IMR-90 (cell line): ENCODE measurements around the gene TTC21A. TPM values are rescaled to one million over a fixed set of nuclear protein-coding genes. Genes with fewer than 3 reads are reported as not detected.

ENCODE experiments used
- ATAC-seq: fragments of 200-7000 bp; cut with Tn5 transposase; 2 replicates; pipeline ENCODE4 v1.9.1; 2020; ENCODE audit warnings: low read depth, mild to moderate bottlenecking, moderate library complexity
- BruUV-seq: library from RNA; stranded (reverse); fragments of 400-500 nt; replicated peaks from 2 replicates; lab custom pipeline; 2021; lab: Mats Ljungman, UMichigan
- CTCF ChIA-PET: fragments of 300-600 bp; formaldehyde crosslinking; extraction: SDS; loops from one replicate; lab custom pipeline; 2021; ENCODE audit warnings: antibody characterized with exemption; lab: Yijun Ruan, JAX
- POLR2A ChIA-PET: fragments of 300-600 bp; sonication (Branson Sonifier 250); formaldehyde crosslinking; loops from one replicate; lab custom pipeline; 2022; ENCODE audit warnings: antibody characterized with exemption; ENCODE audit not compliant: unreplicated experiment; lab: Charles Lee
- DNase-seq: peaks from one replicate; pipeline ENCODE4 v3.0.0; 2013
- H2AFZ ChIP-seq: replicated peaks from 2 replicates; pipeline ENCODE3; 2013; ENCODE audit warnings: low read length, mild to moderate bottlenecking; ENCODE audit not compliant: poor library complexity
- H2AK5ac ChIP-seq: 2 replicates; pipeline ENCODE4 v1.6.1; 2013; ENCODE audit warnings: low read depth, low read length, inconsistent platforms
- H2AK9ac ChIP-seq: replicated peaks from 2 replicates; pipeline ENCODE3; 2013; ENCODE audit warnings: mild to moderate bottlenecking, low read depth, low read length, moderate library complexity; ENCODE audit not compliant: poor library complexity
- H2BK120ac ChIP-seq: 2 replicates; pipeline ENCODE4 v1.6.1; 2013; ENCODE audit warnings: low read depth, low read length, inconsistent platforms
- H2BK15ac ChIP-seq: 3 replicates; pipeline ENCODE4 v1.6.1; 2013; ENCODE audit warnings: low read depth, low read length, inconsistent platforms
- H2BK20ac ChIP-seq: 2 replicates; pipeline ENCODE4 v1.6.1; 2013; ENCODE audit warnings: low read depth, mild to moderate bottlenecking, inconsistent platforms, low read length, moderate library complexity
- H2BK5ac ChIP-seq: 2 replicates; pipeline ENCODE4 v1.6.1; 2013; ENCODE audit warnings: mild to moderate bottlenecking, low read depth, low read length, inconsistent platforms; ENCODE audit not compliant: poor library complexity, severe bottlenecking
- H3K14ac ChIP-seq: replicated peaks from 2 replicates; pipeline ENCODE4 v1.6.1; 2013; ENCODE audit warnings: low read depth, low read length, inconsistent platforms
- H3K18ac ChIP-seq: 2 replicates; pipeline ENCODE4 v1.6.1; 2013; ENCODE audit warnings: low read depth, low read length, control low read depth
- H3K23ac ChIP-seq: 2 replicates; pipeline ENCODE4 v1.6.1; 2013; ENCODE audit warnings: low read depth, low read length, inconsistent platforms
- H3K27ac ChIP-seq: 2 replicates; pipeline ENCODE4 v1.5.1; 2013; ENCODE audit warnings: mild to moderate bottlenecking, control low read depth, low read length; ENCODE audit not compliant: insufficient read depth
- H3K27me3 ChIP-seq: 2 replicates; pipeline ENCODE4 v1.6.1; 2013; ENCODE audit warnings: low read length; ENCODE audit not compliant: control insufficient read depth, insufficient read depth
- H3K36me3 ChIP-seq: 2 replicates; pipeline ENCODE4 v1.6.1; 2013; ENCODE audit warnings: low read length, mixed read lengths; ENCODE audit not compliant: control insufficient read depth, insufficient read depth
- H3K4ac ChIP-seq: 2 replicates; pipeline ENCODE4 v1.6.1; 2013; ENCODE audit warnings: low read depth, low read length, inconsistent platforms
- H3K4me1 ChIP-seq: 2 replicates; pipeline ENCODE4 v1.6.1; 2013; ENCODE audit warnings: low read length, mixed read lengths; ENCODE audit not compliant: control insufficient read depth, insufficient read depth
- H3K4me2 ChIP-seq: 2 replicates; pipeline ENCODE4 v1.6.1; 2013; ENCODE audit warnings: low read depth, mild to moderate bottlenecking, control low read depth, low read length, moderate library complexity
- H3K4me3 ChIP-seq: 2 replicates; pipeline ENCODE4 v1.5.1; 2013; ENCODE audit warnings: low read depth, mild to moderate bottlenecking, control low read depth, low read length, moderate library complexity; ENCODE audit not compliant: insufficient read depth
- H3K56ac ChIP-seq: 2 replicates; pipeline ENCODE4 v1.6.1; 2013; ENCODE audit warnings: low read length, inconsistent platforms; ENCODE audit not compliant: insufficient read depth; ENCODE audit errors: extremely low read depth
- H3K79me1 ChIP-seq, 2 experiments: 2 replicates each; pipeline ENCODE4 v1.6.1; 2013; ENCODE audit warnings: low read length in 2 of 2, inconsistent platforms in 1 of 2, low read depth in 1 of 2
- H3K9ac ChIP-seq: 2 replicates; pipeline ENCODE4 v1.6.1; 2013; ENCODE audit warnings: low read depth, low read length, control low read depth
- H3K9me1 ChIP-seq: 2 replicates; pipeline ENCODE4 v1.6.1; 2013; ENCODE audit warnings: low read length, inconsistent platforms; ENCODE audit not compliant: insufficient read depth
- H3K9me3 ChIP-seq: 2 replicates; pipeline ENCODE4 v1.6.1; 2013; ENCODE audit warnings: low read length; ENCODE audit not compliant: control insufficient read depth, insufficient read depth
- H4K20me1 ChIP-seq: 2 replicates; pipeline ENCODE4 v1.6.1; 2013; ENCODE audit warnings: low read length, inconsistent platforms; ENCODE audit not compliant: insufficient read depth
- H4K5ac ChIP-seq: 2 replicates; pipeline ENCODE4 v1.6.1; 2013; ENCODE audit warnings: mild to moderate bottlenecking, low read depth, low read length, control low read depth
- H4K8ac ChIP-seq, 2 experiments: 2 replicates each; pipeline ENCODE4 v1.6.1; 2013; ENCODE audit warnings: low read depth in 2 of 2, low read length in 2 of 2, control low read depth in 1 of 2, inconsistent platforms in 1 of 2
- H4K91ac ChIP-seq: 2 replicates; pipeline ENCODE4 v1.6.1; 2013; ENCODE audit warnings: low read depth, low read length, inconsistent platforms; ENCODE audit not compliant: insufficient read depth
- CHD1 ChIP-seq: IDR thresholded peaks from 2 replicates; pipeline ENCODE4 v1.6.1; 2012; ENCODE audit warnings: low read depth, low read length, improper control_type of control experiment
- FOS ChIP-seq: fragments of 150-350 bp; IDR thresholded peaks from 2 replicates; pipeline ENCODE4 v1.6.1; 2016; ENCODE audit warnings: low read depth, low read length
- MAFK ChIP-seq: IDR thresholded peaks from 2 replicates; pipeline ENCODE4 v1.6.1; 2012; ENCODE audit warnings: low read depth, low read length, improper control_type of control experiment
- MAZ ChIP-seq: IDR thresholded peaks from 2 replicates; pipeline ENCODE4 v1.6.1; 2012; ENCODE audit warnings: low read depth, mild to moderate bottlenecking, low read length, improper control_type of control experiment, moderate library complexity, borderline replicate concordance
- MXI1 ChIP-seq: IDR thresholded peaks from 2 replicates; pipeline ENCODE4 v1.6.1; 2012; ENCODE audit warnings: low read depth, mild to moderate bottlenecking, low read length, moderate library complexity, borderline replicate concordance
- NFE2L2 ChIP-seq: fragments of 150-350 bp; IDR thresholded peaks from 2 replicates; pipeline ENCODE4 v1.6.1; 2016; ENCODE audit warnings: low read depth, mild to moderate bottlenecking, low read length
- RFX5 ChIP-seq: IDR thresholded peaks from 2 replicates; pipeline ENCODE4 v1.8.0; 2012; ENCODE audit warnings: low read depth, mild to moderate bottlenecking, low read length, moderate library complexity
- SMC3 ChIP-seq: fragments of 150-350 bp; IDR thresholded peaks from 2 replicates; pipeline ENCODE4 v1.6.1; 2016; ENCODE audit warnings: low read depth, mild to moderate bottlenecking, antibody characterized with exemption, low read length, moderate library complexity
- WGBS, 2 experiments: methylation state at CpG; one replicate each; pipeline versions ENCODE4 v1.1.5 to v1.1.7; 2013; ENCODE audit warnings: missing lambda C conversion rate in 2 of 2; ENCODE audit not compliant: insufficient read length in 1 of 2; ENCODE audit errors: extremely low coverage in 2 of 2; 5-methylcytosine and 5-hydroxymethylcytosine counted together
- dilution Hi-C: fragments of 300-500 bp; cut with HindIII; formaldehyde crosslinking; loops from one replicate; pipeline ENCODE4 v1.14.3; 2018; ENCODE audit warnings: low sequenced_read_pairs; ENCODE audit not compliant: unreplicated experiment
- in situ Hi-C: fragments of 300-500 bp; cut with MboI; formaldehyde crosslinking; loops from 3 replicates; pipeline ENCODE4 v1.14.3; 2019; ENCODE audit warnings: low sequenced_read_pairs, inconsistent platforms, mixed read lengths
- intact Hi-C: fragments of 100-400 bp; cut with micrococcal nuclease; formaldehyde crosslinking; loops from 2 replicates; pipeline ENCODE4 v1.10.0; 2022
- polyA plus RNA-seq, 3 experiments: library from polyadenylated mRNA; depleted of rRNA; stranded (reverse); fragments of >200 nt; gene quantifications; 2 replicates each; pipeline ENCODE4 v1.2.3, GENCODE V29; 2012; ENCODE audit warnings: low replicate concordance in 1 of 3
- total RNA-seq: library from RNA; depleted of rRNA; stranded (reverse); fragments of >200 nt; gene quantifications from 2 replicates; pipeline ENCODE4 v1.2.3, GENCODE V29; 2012
- TF ChIP-seq, protein P1 (sequence below): fragments of 150-350 bp; IDR thresholded peaks from 2 replicates; pipeline ENCODE4 v1.6.1; 2016; ENCODE audit warnings: low read depth, mild to moderate bottlenecking, low read length, moderate library complexity, borderline replicate concordance
- TF ChIP-seq, protein P2 (sequence below): fragments of 150-350 bp; IDR thresholded peaks from 2 replicates; pipeline ENCODE4 v1.6.1; 2017; ENCODE audit warnings: mild to moderate bottlenecking, antibody characterized with exemption, low read length, low read depth

TTC21A gene
- total and polyA plus RNA-seq, 2 of the 4 experiments (the other 2 are of a cell fraction): 0.90 to 1.8 TPM

DNA sequence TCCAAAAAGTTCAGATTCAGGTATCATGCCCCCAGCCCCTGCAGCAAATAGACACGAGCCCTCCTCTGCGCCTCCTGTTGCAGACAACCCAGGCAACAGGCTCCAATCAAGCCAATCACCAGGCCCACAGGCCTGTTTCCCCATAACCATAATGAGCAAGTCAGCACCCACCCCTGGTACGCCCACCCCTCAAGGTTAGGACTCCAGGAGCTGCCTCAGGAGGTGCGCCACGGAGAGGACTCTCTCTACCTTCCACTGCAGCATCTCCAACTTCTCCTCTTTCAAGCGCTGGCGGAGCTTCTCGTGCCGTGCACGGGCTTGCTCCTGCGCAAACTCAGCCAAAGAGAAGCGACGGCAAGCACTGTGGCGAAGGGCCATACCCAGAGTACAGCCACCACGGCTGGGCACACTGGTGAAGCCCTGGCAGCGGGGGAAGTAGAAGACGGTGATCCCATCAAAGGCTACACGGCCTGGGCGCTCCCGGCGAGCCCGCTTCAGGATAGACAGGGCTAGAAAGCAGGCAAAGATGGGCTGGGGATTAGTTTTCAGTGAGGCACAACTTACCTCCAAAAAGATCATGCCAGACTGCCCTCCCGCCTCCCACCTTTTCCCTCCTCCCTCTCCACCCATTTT, 37.4 kb downstream of the TTC21A start:
- H2AFZ ChIP-seq: no peak overlapping the region
- no peak overlapping the region for H2BK120ac ChIP-seq
- H3K18ac ChIP-seq: no peak overlapping the region
- 100% methylated on average over 4 of the region's 23 CpGs; no CpG with 5 or more reads in 1 of the 2 experiments for WGBS, 2 experiments
- TF ChIP-seq MXI1 (no peak), RFX5 (no peak), CHD1 (no peak), NFE2L2 (no peak), MAFK (no peak), MAZ (no peak), FOS (no peak), SMC3 (no peak)
- TF ChIP-seq, protein P1, sequence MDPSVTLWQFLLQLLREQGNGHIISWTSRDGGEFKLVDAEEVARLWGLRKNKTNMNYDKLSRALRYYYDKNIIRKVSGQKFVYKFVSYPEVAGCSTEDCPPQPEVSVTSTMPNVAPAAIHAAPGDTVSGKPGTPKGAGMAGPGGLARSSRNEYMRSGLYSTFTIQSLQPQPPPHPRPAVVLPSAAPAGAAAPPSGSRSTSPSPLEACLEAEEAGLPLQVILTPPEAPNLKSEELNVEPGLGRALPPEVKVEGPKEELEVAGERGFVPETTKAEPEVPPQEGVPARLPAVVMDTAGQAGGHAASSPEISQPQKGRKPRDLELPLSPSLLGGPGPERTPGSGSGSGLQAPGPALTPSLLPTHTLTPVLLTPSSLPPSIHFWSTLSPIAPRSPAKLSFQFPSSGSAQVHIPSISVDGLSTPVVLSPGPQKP: no peak
- TF ChIP-seq, protein P2, sequence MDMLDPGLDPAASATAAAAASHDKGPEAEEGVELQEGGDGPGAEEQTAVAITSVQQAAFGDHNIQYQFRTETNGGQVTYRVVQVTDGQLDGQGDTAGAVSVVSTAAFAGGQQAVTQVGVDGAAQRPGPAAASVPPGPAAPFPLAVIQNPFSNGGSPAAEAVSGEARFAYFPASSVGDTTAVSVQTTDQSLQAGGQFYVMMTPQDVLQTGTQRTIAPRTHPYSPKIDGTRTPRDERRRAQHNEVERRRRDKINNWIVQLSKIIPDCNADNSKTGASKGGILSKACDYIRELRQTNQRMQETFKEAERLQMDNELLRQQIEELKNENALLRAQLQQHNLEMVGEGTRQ: no peak
- H3K36me3 ChIP-seq: peaks cover 44% of the 10 kb centered on the region
- H3K4me2 ChIP-seq: no peak overlapping the region
- no peak overlapping the region for H3K4ac ChIP-seq
- no peak overlapping the region for H2BK5ac ChIP-seq
- in situ Hi-C loops (no loop called here), intact Hi-C loops (no loop called here), dilution Hi-C loops (no loop called here)
- H3K79me1 ChIP-seq: peaks cover 12 to 91% of the 10 kb centered on the region in 2 experiments
- ChIA-PET CTCF (no interaction called here), POLR2A (no interaction called here)
- peaks cover 97% of the 10 kb centered on the region for H4K20me1 ChIP-seq
- no peak overlapping the region for H2BK15ac ChIP-seq
- no peak overlapping the region for H2AK9ac ChIP-seq
- H3K14ac ChIP-seq: no peak overlapping the region
- H4K5ac ChIP-seq: no peak overlapping the region
- no peak overlapping the region for H4K8ac ChIP-seq
- H2BK20ac ChIP-seq: no peak overlapping the region
- no peak overlapping the region for H3K4me3 ChIP-seq
- H3K27me3 ChIP-seq: no peaks in the 10 kb centered on the region
- peaks cover 51% of the 10 kb centered on the region for H3K4me1 ChIP-seq
- H3K23ac ChIP-seq: no peak overlapping the region
- peaks cover 46% of the 10 kb centered on the region for H3K9me1 ChIP-seq
- no peak overlapping the region for H3K9ac ChIP-seq
- ATAC-seq (no peak), DNase-seq (no peak)
- BruUV-seq: no TSS peak
- no peaks in the 10 kb centered on the region for H3K9me3 ChIP-seq
- H4K91ac ChIP-seq: no peak overlapping the region
- H3K56ac ChIP-seq: no peak overlapping the region
- H3K27ac ChIP-seq: no peak overlapping the region
- no peak overlapping the region for H2AK5ac ChIP-seq
